H1 (cell line): ENCODE measurements around the gene GFRA3. TPM values are rescaled to one million over a fixed set of nuclear protein-coding genes. Genes with fewer than 3 reads are reported as not detected.

Experiments
- CTCF ChIA-PET: fragments of 300-600 bp; sonication (Branson Sonifier 250); formaldehyde crosslinking; loops from one replicate; lab custom pipeline; 2021; ENCODE audit not compliant: partially characterized antibody; lab: Charles Lee
- POLR2A ChIA-PET: fragments of 300-600 bp; sonication (Branson Sonifier 250); formaldehyde crosslinking; loops from one replicate; lab custom pipeline; 2021; ENCODE audit warnings: inconsistent platforms; ENCODE audit not compliant: partially characterized antibody; lab: Charles Lee
- DNase-seq, 2 experiments: peaks; one replicate each; pipeline versions ENCODE4 v3.0.0 to v3.0.0-alpha.2; 2010 to 2022; ENCODE audit warnings: low spot score in 2 of 2, low read depth in 1 of 2, mixed read lengths in 1 of 2
- FAIRE-seq: peaks from 2 replicates; lab custom pipeline; 2011; peaks lifted over from hg19 to GRCh38; lab: Jason Lieb, UNC
- H2AFZ ChIP-seq: 2 replicates; pipeline ENCODE4 v1.8.1; 2012; ENCODE audit warnings: low read length, inconsistent platforms
- H2AK5ac ChIP-seq: 2 replicates; pipeline ENCODE4 v1.6.1; 2013; ENCODE audit warnings: low read depth, low read length
- H2BK120ac ChIP-seq: replicated peaks from 2 replicates; pipeline ENCODE3; 2013; ENCODE audit warnings: low read depth, low read length, inconsistent platforms
- H2BK12ac ChIP-seq: 2 replicates; pipeline ENCODE4 v1.6.1; 2013; ENCODE audit warnings: low read depth, low read length
- H2BK15ac ChIP-seq: 2 replicates; pipeline ENCODE4 v1.6.1; 2013; ENCODE audit warnings: low read length
- H2BK20ac ChIP-seq: 2 replicates; pipeline ENCODE4 v1.6.1; 2013; ENCODE audit warnings: low read length
- H2BK5ac ChIP-seq: 2 replicates; pipeline ENCODE4 v1.6.1; 2013; ENCODE audit warnings: low read depth, low read length
- H3K14ac ChIP-seq: 2 replicates; pipeline ENCODE4 v1.6.1; 2013; ENCODE audit warnings: inconsistent platforms; ENCODE audit not compliant: insufficient read length
- H3K18ac ChIP-seq: 2 replicates; pipeline ENCODE4 v1.6.1; 2013; ENCODE audit warnings: low read length; ENCODE audit errors: extremely low read depth
- H3K23ac ChIP-seq: 2 replicates; pipeline ENCODE4 v1.6.1; 2013; ENCODE audit warnings: inconsistent platforms; ENCODE audit not compliant: insufficient read length
- H3K23me2 ChIP-seq: 2 replicates; pipeline ENCODE4 v1.6.1; 2013; ENCODE audit warnings: low read depth, low read length
- H3K27ac ChIP-seq: 2 replicates; pipeline ENCODE4 v1.6.1; 2011; ENCODE audit warnings: low read depth, low read length, inconsistent platforms
- H3K27me3 ChIP-seq, 4 experiments: replicated peaks in 1 of 4; 1 replicate in 1 of 4; 2 replicates in 3 of 4; pipeline versions ENCODE4 v1.6.1 to v1.8.1; 2011 to 2013; ENCODE audit warnings: low read length in 3 of 4, mild to moderate bottlenecking in 3 of 4, inconsistent platforms in 2 of 4, mixed read lengths in 2 of 4, moderate library complexity in 1 of 4; ENCODE audit not compliant: control insufficient read depth in 3 of 4, insufficient read depth in 3 of 4; ENCODE audit errors: extremely low read depth in 1 of 4
- H3K36me3 ChIP-seq, 4 experiments: 2 replicates each; pipeline versions ENCODE4 v1.6.1 to v1.8.1; 2011 to 2013; ENCODE audit warnings: mild to moderate bottlenecking in 4 of 4, low read length in 3 of 4, moderate library complexity in 2 of 4, control low read depth in 1 of 4, inconsistent platforms in 1 of 4; ENCODE audit not compliant: insufficient read depth in 4 of 4, control insufficient read depth in 2 of 4
- H3K4ac ChIP-seq: replicated peaks from 2 replicates; pipeline ENCODE3; 2013; ENCODE audit warnings: low read length, low read depth, mixed read lengths, inconsistent platforms; ENCODE audit not compliant: insufficient read length
- H3K4me1 ChIP-seq, 4 experiments: replicated peaks in 1 of 4; 1 replicate in 1 of 4; 2 replicates in 3 of 4; pipeline versions ENCODE4 v1.6.1 to v1.8.1; 2011 to 2013; ENCODE audit warnings: low read length in 3 of 4, inconsistent platforms in 2 of 4, mixed read lengths in 1 of 4; ENCODE audit not compliant: insufficient read depth in 4 of 4, control insufficient read depth in 3 of 4
- H3K4me2 ChIP-seq, 2 experiments: 2 replicates each; pipeline versions ENCODE4 v1.6.1 to v1.8.1; 2011 to 2013; ENCODE audit warnings: low read depth in 2 of 2, low read length in 2 of 2, control low read depth in 1 of 2, inconsistent platforms in 1 of 2, mild to moderate bottlenecking in 1 of 2; ENCODE audit not compliant: insufficient read depth in 1 of 2
- H3K4me3 ChIP-seq, 4 experiments: fragments of 200-600, 300-600 bp in 1 of 4; sonication (generic), shearing (Covaris generic), sonication (Bioruptor Twin) in 1 of 4; 2 replicates each; pipeline versions ENCODE4 v1.5.1 to v1.8.1; 2011 to 2016; ENCODE audit warnings: low read length in 4 of 4, low read depth in 3 of 4, control low read depth in 2 of 4, inconsistent platforms in 2 of 4, mild to moderate bottlenecking in 2 of 4, mixed read lengths in 1 of 4, moderate library complexity in 1 of 4; ENCODE audit not compliant: insufficient read depth in 2 of 4; ENCODE audit errors: extremely low read depth in 1 of 4
- H3K56ac ChIP-seq: replicated peaks from 2 replicates; pipeline ENCODE3; 2013; ENCODE audit warnings: low read depth, mild to moderate bottlenecking, mixed read lengths, low read length, inconsistent platforms; ENCODE audit not compliant: insufficient read length
- H3K79me1 ChIP-seq: 2 replicates; pipeline ENCODE4 v1.6.1; 2013; ENCODE audit warnings: low read depth, low read length, control low read depth
- H3K79me2 ChIP-seq, 2 experiments: 2 replicates each; pipeline versions ENCODE4 v1.6.1 to v1.8.1; 2012 to 2013; ENCODE audit warnings: low read length in 2 of 2, mild to moderate bottlenecking in 2 of 2, inconsistent platforms in 1 of 2; ENCODE audit not compliant: insufficient read depth in 2 of 2, control insufficient read depth in 1 of 2
- H3K9ac ChIP-seq, 4 experiments: replicated peaks in 1 of 4; 1 replicate in 1 of 4; 2 replicates in 3 of 4; pipeline versions ENCODE4 v1.6.1 to v1.8.1; 2011 to 2013; ENCODE audit warnings: low read depth in 3 of 4, low read length in 3 of 4, control low read depth in 2 of 4, mild to moderate bottlenecking in 2 of 4, moderate library complexity in 2 of 4, inconsistent platforms in 1 of 4; ENCODE audit errors: extremely low read depth in 1 of 4
- H3K9me3 ChIP-seq, 2 experiments: 2 replicates each; pipeline versions ENCODE4 v1.6.1 to v1.8.1; 2012 to 2013; ENCODE audit warnings: mild to moderate bottlenecking in 2 of 2, moderate library complexity in 2 of 2, control low read depth in 1 of 2, inconsistent platforms in 1 of 2, low read depth in 1 of 2, low read length in 1 of 2, mixed read lengths in 1 of 2; ENCODE audit not compliant: insufficient read depth in 2 of 2
- H4K20me1 ChIP-seq, 2 experiments: replicated peaks in 1 of 2; 2 replicates each; pipeline versions ENCODE3 to v1.8.1; 2011 to 2013; ENCODE audit warnings: inconsistent platforms in 2 of 2, low read length in 2 of 2, mild to moderate bottlenecking in 1 of 2; ENCODE audit not compliant: insufficient read depth in 2 of 2, control insufficient read depth in 1 of 2
- H4K5ac ChIP-seq: 2 replicates; pipeline ENCODE4 v1.6.1; 2013; ENCODE audit warnings: low read length, low read depth, mixed read lengths, inconsistent platforms; ENCODE audit not compliant: insufficient read length
- H4K8ac ChIP-seq: 2 replicates; pipeline ENCODE4 v1.8.0; 2013; ENCODE audit warnings: mild to moderate bottlenecking, moderate library complexity, low read length, inconsistent platforms; ENCODE audit not compliant: insufficient read depth; ENCODE audit errors: extremely low read depth
- H4K91ac ChIP-seq: replicated peaks from 2 replicates; pipeline ENCODE3; 2013; ENCODE audit warnings: low read length, mixed read lengths, inconsistent platforms; ENCODE audit not compliant: insufficient read length
- ASH2L ChIP-seq: fragments of 200-600, 300-600 bp; sonication (generic); IDR thresholded peaks from one replicate; pipeline ENCODE4 v1.7.1; 2017; ENCODE audit warnings: low read length
- ATF2 ChIP-seq: IDR thresholded peaks from 2 replicates; pipeline ENCODE4 v1.6.1; 2012; ENCODE audit warnings: low read length, inconsistent platforms
- CTBP2 ChIP-seq: IDR thresholded peaks from 2 replicates; pipeline ENCODE4 v1.7.0; 2011; ENCODE audit warnings: borderline replicate concordance, mild to moderate bottlenecking, moderate library complexity, mixed read lengths, low read length; ENCODE audit not compliant: insufficient read depth, insufficient read length
- EZH2 ChIP-seq: fragments of 200-600 bp; sonication (generic); IDR thresholded peaks from 2 replicates; pipeline ENCODE4 v1.7.1; 2012; ENCODE audit warnings: low read depth, mild to moderate bottlenecking, moderate library complexity, low read length, inconsistent platforms; ENCODE audit not compliant: severe bottlenecking
- KDM4A ChIP-seq: IDR thresholded peaks from one replicate; pipeline ENCODE4 v1.7.1; 2012; ENCODE audit warnings: low read depth, mild to moderate bottlenecking, moderate library complexity, low read length, inconsistent platforms; ENCODE audit not compliant: severe bottlenecking
- KDM5A ChIP-seq: fragments of 200-600 bp; IDR thresholded peaks from 2 replicates; pipeline ENCODE4 v1.7.1; 2012; ENCODE audit warnings: mild to moderate bottlenecking, low read length, inconsistent platforms, mixed read lengths
- MAFK ChIP-seq: IDR thresholded peaks from 2 replicates; pipeline ENCODE4 v1.6.1; 2012; ENCODE audit warnings: low read depth, mild to moderate bottlenecking, improper control_type of control experiment, low read length
- NANOG ChIP-seq: IDR thresholded peaks from 2 replicates; pipeline ENCODE4 v1.6.1; 2011; ENCODE audit warnings: low read length, low read depth, mild to moderate bottlenecking, inconsistent platforms; ENCODE audit not compliant: insufficient read depth, poor library complexity, severe bottlenecking
- POLR2A ChIP-seq, 2 experiments: IDR thresholded peaks; 1 replicate in 1 of 2; 2 replicates in 1 of 2; pipeline ENCODE4 v1.6.1; 2011; ENCODE audit warnings: low read depth in 2 of 2, low read length in 2 of 2, mild to moderate bottlenecking in 2 of 2; ENCODE audit errors: control extremely low read depth in 1 of 2
- POLR2AphosphoS5 ChIP-seq: IDR thresholded peaks from 2 replicates; pipeline ENCODE4 v1.6.1; 2011; ENCODE audit warnings: low read depth, low read length
- SIRT6 ChIP-seq: IDR thresholded peaks from one replicate; pipeline ENCODE4 v1.7.1; 2012; ENCODE audit warnings: low read length, inconsistent platforms
- SIX5 ChIP-seq: IDR thresholded peaks from 2 replicates; pipeline ENCODE4 v1.6.1; 2011; ENCODE audit warnings: mild to moderate bottlenecking, low read depth, low read length
- SP1 ChIP-seq: IDR thresholded peaks from 2 replicates; pipeline ENCODE4 v1.6.1; 2011; ENCODE audit warnings: low read depth, low read length
- WGBS, 2 experiments: shearing (Covaris generic) in 1 of 2; methylation state at CpG; one replicate each; pipeline versions ENCODE4 v1.1.6 to v1.1.7; 2013 to 2015; ENCODE audit warnings: low lambda C conversion rate in 2 of 2, mixed read lengths in 2 of 2, inconsistent platforms in 1 of 2, low coverage in 1 of 2, missing lambda C conversion rate in 1 of 2; ENCODE audit not compliant: insufficient replicate concordance in 2 of 2, insufficient coverage in 1 of 2, insufficient read length in 1 of 2; ENCODE audit errors: extremely low coverage in 1 of 2, missing lambda C conversion rate in 1 of 2; 5-methylcytosine and 5-hydroxymethylcytosine counted together
- polyA plus RNA-seq, 7 experiments: library from polyadenylated mRNA; depleted of rRNA in 3 of 7; stranded (reverse) in 5 of 7; unstranded in 2 of 7; fragments of >200 nt in 5 of 7; fragments of 200-250 nt in 2 of 7; gene quantifications; 1 replicate in 5 of 7; 2 replicates in 1 of 7; 4 replicates in 1 of 7; pipeline versions ENCODE4 v1.2.1 to v1.2.3, GENCODE V29; 2011 to 2013; ENCODE audit warnings: missing spikeins in 2 of 7, mixed read lengths in 2 of 7
- total RNA-seq: library from RNA; stranded (reverse); fragmentation: NEBNext Ultra II Directional; extraction: Animal tissue kit (Norgen Biotek cat#: 25700); gene quantifications from 2 replicates; pipeline ENCODE4 v1.2.1, GENCODE V29; 2021

Gene GFRA3
- total and polyA plus RNA-seq, 2 of the 8 experiments (the other 6 are each of a cell fraction or from before 2014, with no cell fraction given), result 0.88 to 3.4 TPM

GRCh38 chr5:138238034-138238433 is 36.4 kb downstream of the GFRA3 start:
- Histone ChIP-seq H3K23ac (no peak overlapping the region), H2BK12ac (no peak overlapping the region), H4K20me1 (no peaks in the 10 kb centered on the region), H3K27ac (no peak overlapping the region), H3K4me2 (no peak overlapping the region), H3K4me3 (no peak overlapping the region), H4K91ac (no peak overlapping the region), H2BK15ac (no peak overlapping the region), H3K27me3 (peaks cover 9 to 26% (median 23%) of the 10 kb centered on the region in 4 experiments), H2BK120ac (no peak overlapping the region), H3K18ac (no peak overlapping the region), H2AFZ (no peak overlapping the region), H3K9ac (no peak overlapping the region), H3K36me3 (no peaks in the 10 kb centered on the region), H3K79me2 (no peaks in the 10 kb centered on the region), H2AK5ac (no peak overlapping the region), H3K4me1 (peaks cover 0 to 3% (median 0%) of the 10 kb centered on the region in 4 experiments; a peak in 4 of 7 replicates), H2BK5ac (no peak overlapping the region), H4K5ac (no peak overlapping the region), H3K79me1 (no peaks in the 10 kb centered on the region), H3K9me3 (no peaks in the 10 kb centered on the region), H3K14ac (no peak overlapping the region), H3K56ac (no peak overlapping the region), H3K4ac (no peak overlapping the region), H4K8ac (no peak overlapping the region), H3K23me2 (peaks cover 5% of the 10 kb centered on the region), H2BK20ac (no peak overlapping the region)
- WGBS, 2 experiments, result 83% methylated on average over 1 of the region's 1 CpG; no CpG with 5 or more reads in 1 of the 2 experiments
- ChIA-PET POLR2A (interaction anchor here (0.7 to 1.4 kb wide), 3 partner anchors 24 to 227 kb away, joined by 3 to 4 read pairs (median 4); partner anchors contain the start of genes CDC23 and EGR1), CTCF (interaction anchor here (0.5 to 11.8 kb wide), 5 partner anchors 12 to 763 kb away, joined by 3 to 112 read pairs (median 5); partner anchors contain the start of gene CDC25C)
- DNase-seq (no peak), FAIRE-seq (no peak)
- TF ChIP-seq EZH2 (no peak), ASH2L (no peak), KDM5A (no peak), ATF2 (no peak), SP1 (no peak), CTBP2 (no peak), POLR2A (IDR thresholded peaks at IDR 0.05; ENCODE audit: control extremely low read depth in 1 of 2, low read depth in 2 of 2, low read length in 2 of 2) (no peak), SIRT6 (no peak), NANOG (no peak), KDM4A (no peak), POLR2AphosphoS5 (no peak), SIX5 (no peak), MAFK (no peak)
